GM18861 (cell line): ENCODE results near the gene ODAD3.
A peak's percentile ranks its signal among the peaks of the same experiment; 100 is the strongest.

Experiments
- ATAC-seq: cut with Tn5 transposase; IDR thresholded peaks from one replicate; pipeline ENCODE4 v1.9.1; 2021; ENCODE audit not compliant: unreplicated experiment

The ODAD3 gene

DNA sequence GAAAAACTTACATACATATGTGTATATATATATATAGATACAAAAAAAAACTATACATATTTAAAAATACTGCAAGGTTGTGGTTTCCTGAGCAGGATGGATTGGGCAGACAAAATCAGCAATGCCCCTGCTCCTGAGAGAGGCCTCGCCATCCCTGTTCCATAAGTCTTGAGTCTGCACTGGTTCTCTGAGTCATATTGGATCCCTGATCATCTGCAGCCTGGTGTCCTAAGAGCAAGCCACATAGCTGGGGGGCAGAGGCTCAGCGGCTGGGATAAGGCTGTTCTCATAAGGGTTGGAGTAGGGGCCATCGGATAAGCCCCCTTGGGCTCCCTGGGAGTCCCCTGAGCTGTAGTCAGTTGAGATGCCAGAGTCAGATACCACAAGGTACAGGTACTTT lies 57.2 kb downstream of the ODAD3 start:
- no peak for ATAC-seq

- no peak for ATAC-seq
These were observed 57.7 kb downstream of the ODAD3 start for GRCh38 chr19:11377237-11377636.

DNA sequence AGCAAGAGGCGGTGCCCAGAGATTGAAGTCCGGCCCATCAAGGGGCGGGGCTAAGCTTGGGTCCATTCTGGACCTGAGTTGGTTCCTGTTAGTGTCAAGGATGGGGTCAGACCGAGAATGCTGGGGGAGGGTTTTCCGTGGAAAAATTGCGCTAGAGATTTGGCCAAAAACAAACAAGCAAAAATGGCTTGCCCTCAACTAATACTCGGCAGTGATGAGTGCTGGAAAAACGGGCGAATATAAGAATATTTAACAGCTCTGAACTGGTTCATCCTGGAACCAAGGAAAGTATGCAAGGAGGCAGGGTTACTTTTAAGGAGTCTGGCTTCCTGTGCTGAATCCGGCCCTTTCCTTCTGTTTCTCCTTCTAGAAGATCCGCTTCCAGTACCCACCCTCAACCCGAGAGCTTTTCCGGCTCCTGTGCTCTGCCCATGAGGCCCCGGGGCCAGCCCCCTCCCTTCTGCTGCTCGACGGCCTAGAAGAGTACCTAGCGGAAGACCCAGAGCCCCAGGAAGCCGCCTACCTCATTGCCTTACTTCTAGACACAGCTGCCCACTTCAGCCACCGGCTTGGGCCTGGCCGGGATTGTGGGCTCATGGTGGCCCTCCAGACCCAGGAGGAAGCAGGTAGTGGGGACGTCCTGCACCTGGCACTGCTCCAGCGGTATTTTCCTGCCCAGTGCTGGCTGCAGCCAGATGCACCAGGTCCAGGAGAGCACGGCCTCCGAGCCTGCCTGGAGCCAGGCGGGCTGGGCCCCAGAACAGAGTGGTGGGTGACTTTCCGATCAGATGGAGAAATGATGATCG lies 59.6 kb downstream of the ODAD3 start:
- peak; percentile 8 for ATAC-seq

DNA sequence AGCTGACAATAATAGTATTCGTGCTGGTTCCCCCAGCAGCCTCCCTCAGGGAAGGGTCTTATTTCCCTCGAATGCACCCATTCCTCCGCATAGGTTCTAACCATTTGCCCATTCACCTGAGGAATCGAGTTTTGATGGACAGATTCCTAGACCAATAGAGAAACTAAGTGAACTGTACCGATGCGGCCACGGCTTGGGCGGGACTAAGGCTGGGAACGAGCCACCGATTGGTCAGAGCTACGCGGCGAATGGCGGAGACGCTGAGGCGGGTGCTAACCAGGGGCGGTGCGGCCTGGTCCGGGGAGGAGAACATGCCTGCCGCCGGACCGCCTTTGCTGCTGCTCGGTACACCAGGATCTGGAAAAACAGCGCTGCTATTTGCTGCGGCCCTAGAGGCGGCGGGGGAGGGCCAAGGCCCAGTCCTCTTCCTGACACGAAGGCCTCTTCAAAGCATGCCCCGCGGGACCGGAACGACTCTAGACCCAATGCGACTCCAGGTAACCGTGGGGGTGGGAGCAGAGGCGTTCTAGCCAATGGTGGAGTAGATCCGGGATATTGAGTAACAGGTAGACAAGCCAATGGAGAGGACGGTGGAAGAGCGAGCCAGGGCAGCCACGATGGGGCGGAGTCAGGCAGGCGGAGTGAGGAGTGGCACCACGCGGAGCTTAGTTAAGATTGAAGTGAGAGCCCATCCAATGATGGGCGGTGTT lies 60.3 kb downstream of the ODAD3 start, which contains the start of gene SWSAP1:
SWSAP1 (plus strand) TSS at position 234 of the 710 bp plus-strand sequence; CDS start at position 249, 15 bp downstream.
- ATAC-seq = peak; percentile 86

GRCh38 chr19:11373885-11374432 lies 61.0 kb downstream of the ODAD3 start:
- no peak for ATAC-seq

- no peak for ATAC-seq
These were observed 61.6 kb downstream of the ODAD3 start for GRCh38 chr19:11373166-11373884.

DNA sequence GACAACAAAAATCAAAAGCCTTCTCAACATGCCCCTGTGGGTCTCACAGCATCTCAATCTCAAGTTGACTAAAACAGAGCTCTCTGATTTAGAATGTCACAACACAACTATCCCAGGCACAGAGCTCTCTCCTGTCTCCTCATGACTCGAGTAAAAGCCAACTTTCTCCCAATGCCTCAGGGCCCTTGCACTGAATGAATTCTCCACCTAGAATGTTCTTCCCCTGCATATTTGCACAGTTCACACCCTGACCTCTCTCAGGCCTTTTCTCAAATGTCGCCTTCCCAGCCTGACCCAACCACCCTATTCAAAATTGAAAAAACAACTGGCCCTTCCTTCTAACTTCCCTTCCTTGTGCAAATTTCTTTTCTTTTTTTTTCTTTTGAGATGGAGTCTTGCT lies 64.2 kb downstream of the ODAD3 start:
- no peak for ATAC-seq
